H1 (cell line): ENCODE data around the gene RERGL. TPM values are rescaled to one million over a fixed set of nuclear protein-coding genes. Genes with fewer than 3 reads are reported as not detected.

Source experiments
- CTCF ChIA-PET: fragments of 300-600 bp; sonication (Branson Sonifier 250); formaldehyde crosslinking; loops from one replicate; lab custom pipeline; 2021; ENCODE audit not compliant: partially characterized antibody; lab: Charles Lee
- POLR2A ChIA-PET: fragments of 300-600 bp; sonication (Branson Sonifier 250); formaldehyde crosslinking; loops from one replicate; lab custom pipeline; 2021; ENCODE audit warnings: inconsistent platforms; ENCODE audit not compliant: partially characterized antibody; lab: Charles Lee
- DNase-seq, 2 experiments: peaks; one replicate each; pipeline versions ENCODE4 v3.0.0 to v3.0.0-alpha.2; 2010 to 2022; ENCODE audit warnings: low spot score in 2 of 2, low read depth in 1 of 2, mixed read lengths in 1 of 2
- FAIRE-seq: peaks from 2 replicates; lab custom pipeline; 2011; peaks lifted over from hg19 to GRCh38; lab: Jason Lieb, UNC
- H2AFZ ChIP-seq: 2 replicates; pipeline ENCODE4 v1.8.1; 2012; ENCODE audit warnings: low read length, inconsistent platforms
- H2AK5ac ChIP-seq: 2 replicates; pipeline ENCODE4 v1.6.1; 2013; ENCODE audit warnings: low read depth, low read length
- H2BK120ac ChIP-seq: replicated peaks from 2 replicates; pipeline ENCODE3; 2013; ENCODE audit warnings: low read depth, low read length, inconsistent platforms
- H2BK12ac ChIP-seq: 2 replicates; pipeline ENCODE4 v1.6.1; 2013; ENCODE audit warnings: low read depth, low read length
- H2BK15ac ChIP-seq: 2 replicates; pipeline ENCODE4 v1.6.1; 2013; ENCODE audit warnings: low read length
- H2BK20ac ChIP-seq: 2 replicates; pipeline ENCODE4 v1.6.1; 2013; ENCODE audit warnings: low read length
- H2BK5ac ChIP-seq: 2 replicates; pipeline ENCODE4 v1.6.1; 2013; ENCODE audit warnings: low read depth, low read length
- H3K14ac ChIP-seq: 2 replicates; pipeline ENCODE4 v1.6.1; 2013; ENCODE audit warnings: inconsistent platforms; ENCODE audit not compliant: insufficient read length
- H3K18ac ChIP-seq: 2 replicates; pipeline ENCODE4 v1.6.1; 2013; ENCODE audit warnings: low read length; ENCODE audit errors: extremely low read depth
- H3K23ac ChIP-seq: 2 replicates; pipeline ENCODE4 v1.6.1; 2013; ENCODE audit warnings: inconsistent platforms; ENCODE audit not compliant: insufficient read length
- H3K23me2 ChIP-seq: 2 replicates; pipeline ENCODE4 v1.6.1; 2013; ENCODE audit warnings: low read depth, low read length
- H3K27ac ChIP-seq: 2 replicates; pipeline ENCODE4 v1.6.1; 2011; ENCODE audit warnings: low read depth, low read length, inconsistent platforms
- H3K27me3 ChIP-seq, 4 experiments: replicated peaks in 1 of 4; 1 replicate in 1 of 4; 2 replicates in 3 of 4; pipeline versions ENCODE4 v1.6.1 to v1.8.1; 2011 to 2013; ENCODE audit warnings: low read length in 3 of 4, mild to moderate bottlenecking in 3 of 4, inconsistent platforms in 2 of 4, mixed read lengths in 2 of 4, moderate library complexity in 1 of 4; ENCODE audit not compliant: control insufficient read depth in 3 of 4, insufficient read depth in 3 of 4; ENCODE audit errors: extremely low read depth in 1 of 4
- H3K36me3 ChIP-seq, 4 experiments: 2 replicates each; pipeline versions ENCODE4 v1.6.1 to v1.8.1; 2011 to 2013; ENCODE audit warnings: mild to moderate bottlenecking in 4 of 4, low read length in 3 of 4, moderate library complexity in 2 of 4, control low read depth in 1 of 4, inconsistent platforms in 1 of 4; ENCODE audit not compliant: insufficient read depth in 4 of 4, control insufficient read depth in 2 of 4
- H3K4ac ChIP-seq: replicated peaks from 2 replicates; pipeline ENCODE3; 2013; ENCODE audit warnings: low read length, low read depth, mixed read lengths, inconsistent platforms; ENCODE audit not compliant: insufficient read length
- H3K4me1 ChIP-seq, 4 experiments: replicated peaks in 1 of 4; 1 replicate in 1 of 4; 2 replicates in 3 of 4; pipeline versions ENCODE4 v1.6.1 to v1.8.1; 2011 to 2013; ENCODE audit warnings: low read length in 3 of 4, inconsistent platforms in 2 of 4, mixed read lengths in 1 of 4; ENCODE audit not compliant: insufficient read depth in 4 of 4, control insufficient read depth in 3 of 4
- H3K4me2 ChIP-seq, 2 experiments: 2 replicates each; pipeline versions ENCODE4 v1.6.1 to v1.8.1; 2011 to 2013; ENCODE audit warnings: low read depth in 2 of 2, low read length in 2 of 2, control low read depth in 1 of 2, inconsistent platforms in 1 of 2, mild to moderate bottlenecking in 1 of 2; ENCODE audit not compliant: insufficient read depth in 1 of 2
- H3K4me3 ChIP-seq, 4 experiments: fragments of 200-600, 300-600 bp in 1 of 4; sonication (generic), shearing (Covaris generic), sonication (Bioruptor Twin) in 1 of 4; 2 replicates each; pipeline versions ENCODE4 v1.5.1 to v1.8.1; 2011 to 2016; ENCODE audit warnings: low read length in 4 of 4, low read depth in 3 of 4, control low read depth in 2 of 4, inconsistent platforms in 2 of 4, mild to moderate bottlenecking in 2 of 4, mixed read lengths in 1 of 4, moderate library complexity in 1 of 4; ENCODE audit not compliant: insufficient read depth in 2 of 4; ENCODE audit errors: extremely low read depth in 1 of 4
- H3K56ac ChIP-seq: replicated peaks from 2 replicates; pipeline ENCODE3; 2013; ENCODE audit warnings: low read depth, mild to moderate bottlenecking, mixed read lengths, low read length, inconsistent platforms; ENCODE audit not compliant: insufficient read length
- H3K79me1 ChIP-seq: 2 replicates; pipeline ENCODE4 v1.6.1; 2013; ENCODE audit warnings: low read depth, low read length, control low read depth
- H3K79me2 ChIP-seq, 2 experiments: 2 replicates each; pipeline versions ENCODE4 v1.6.1 to v1.8.1; 2012 to 2013; ENCODE audit warnings: low read length in 2 of 2, mild to moderate bottlenecking in 2 of 2, inconsistent platforms in 1 of 2; ENCODE audit not compliant: insufficient read depth in 2 of 2, control insufficient read depth in 1 of 2
- H3K9ac ChIP-seq, 4 experiments: replicated peaks in 1 of 4; 1 replicate in 1 of 4; 2 replicates in 3 of 4; pipeline versions ENCODE4 v1.6.1 to v1.8.1; 2011 to 2013; ENCODE audit warnings: low read depth in 3 of 4, low read length in 3 of 4, control low read depth in 2 of 4, mild to moderate bottlenecking in 2 of 4, moderate library complexity in 2 of 4, inconsistent platforms in 1 of 4; ENCODE audit errors: extremely low read depth in 1 of 4
- H3K9me3 ChIP-seq, 2 experiments: 2 replicates each; pipeline versions ENCODE4 v1.6.1 to v1.8.1; 2012 to 2013; ENCODE audit warnings: mild to moderate bottlenecking in 2 of 2, moderate library complexity in 2 of 2, control low read depth in 1 of 2, inconsistent platforms in 1 of 2, low read depth in 1 of 2, low read length in 1 of 2, mixed read lengths in 1 of 2; ENCODE audit not compliant: insufficient read depth in 2 of 2
- H4K20me1 ChIP-seq, 2 experiments: replicated peaks in 1 of 2; 2 replicates each; pipeline versions ENCODE3 to v1.8.1; 2011 to 2013; ENCODE audit warnings: inconsistent platforms in 2 of 2, low read length in 2 of 2, mild to moderate bottlenecking in 1 of 2; ENCODE audit not compliant: insufficient read depth in 2 of 2, control insufficient read depth in 1 of 2
- H4K5ac ChIP-seq: 2 replicates; pipeline ENCODE4 v1.6.1; 2013; ENCODE audit warnings: low read length, low read depth, mixed read lengths, inconsistent platforms; ENCODE audit not compliant: insufficient read length
- H4K8ac ChIP-seq: 2 replicates; pipeline ENCODE4 v1.8.0; 2013; ENCODE audit warnings: mild to moderate bottlenecking, moderate library complexity, low read length, inconsistent platforms; ENCODE audit not compliant: insufficient read depth; ENCODE audit errors: extremely low read depth
- H4K91ac ChIP-seq: replicated peaks from 2 replicates; pipeline ENCODE3; 2013; ENCODE audit warnings: low read length, mixed read lengths, inconsistent platforms; ENCODE audit not compliant: insufficient read length
- CHD1 ChIP-seq: IDR thresholded peaks from 2 replicates; pipeline ENCODE4 v1.6.1; 2012; ENCODE audit warnings: low read depth, low read length, improper control_type of control experiment
- RXRA ChIP-seq: IDR thresholded peaks from 2 replicates; pipeline ENCODE4 v1.6.1; 2011; ENCODE audit warnings: low read depth, mild to moderate bottlenecking, low read length, moderate library complexity; ENCODE audit not compliant: insufficient read depth
- TCF12 ChIP-seq: IDR thresholded peaks from 2 replicates; pipeline ENCODE4 v1.6.1; 2011; ENCODE audit warnings: low read depth, mild to moderate bottlenecking, low read length
- ZNF274 ChIP-seq: IDR thresholded peaks from 2 replicates; pipeline ENCODE4 v1.7.0; 2012; ENCODE audit warnings: low read length, borderline replicate concordance; ENCODE audit errors: extremely low read depth
- WGBS, 2 experiments: shearing (Covaris generic) in 1 of 2; methylation state at CpG; one replicate each; pipeline versions ENCODE4 v1.1.6 to v1.1.7; 2013 to 2015; ENCODE audit warnings: low lambda C conversion rate in 2 of 2, mixed read lengths in 2 of 2, inconsistent platforms in 1 of 2, low coverage in 1 of 2, missing lambda C conversion rate in 1 of 2; ENCODE audit not compliant: insufficient replicate concordance in 2 of 2, insufficient coverage in 1 of 2, insufficient read length in 1 of 2; ENCODE audit errors: extremely low coverage in 1 of 2, missing lambda C conversion rate in 1 of 2; 5-methylcytosine and 5-hydroxymethylcytosine counted together
- polyA plus RNA-seq, 7 experiments: library from polyadenylated mRNA; depleted of rRNA in 3 of 7; stranded (reverse) in 5 of 7; unstranded in 2 of 7; fragments of >200 nt in 5 of 7; fragments of 200-250 nt in 2 of 7; gene quantifications; 1 replicate in 5 of 7; 2 replicates in 1 of 7; 4 replicates in 1 of 7; pipeline versions ENCODE4 v1.2.1 to v1.2.3, GENCODE V29; 2011 to 2013; ENCODE audit warnings: missing spikeins in 2 of 7, mixed read lengths in 2 of 7
- total RNA-seq: library from RNA; stranded (reverse); fragmentation: NEBNext Ultra II Directional; extraction: Animal tissue kit (Norgen Biotek cat#: 25700); gene quantifications from 2 replicates; pipeline ENCODE4 v1.2.1, GENCODE V29; 2021

The RERGL gene
- total and polyA plus RNA-seq, 2 of the 8 experiments (the other 6 are each of a cell fraction or from before 2014, with no cell fraction given), result not detected

- Histone ChIP-seq H3K79me2 (no peaks in the 10 kb centered on the region), H4K8ac (no peak overlapping the region), H3K56ac (no peak overlapping the region), H2BK12ac (no peak overlapping the region), H2AFZ (no peak overlapping the region), H3K9me3 (no peaks in the 10 kb centered on the region), H3K27me3 (no peaks in the 10 kb centered on the region), H3K23ac (no peak overlapping the region), H3K27ac (no peak overlapping the region), H4K91ac (no peak overlapping the region), H3K14ac (no peak overlapping the region), H2AK5ac (no peak overlapping the region), H3K18ac (no peak overlapping the region), H4K5ac (no peak overlapping the region), H4K20me1 (no peaks in the 10 kb centered on the region), H3K9ac (no peak overlapping the region), H3K4me2 (no peak overlapping the region), H2BK5ac (no peak overlapping the region), H2BK15ac (no peak overlapping the region), H2BK20ac (no peak overlapping the region), H3K4me3 (no peak overlapping the region), H2BK120ac (no peak overlapping the region), H3K36me3 (no peaks in the 10 kb centered on the region), H3K4ac (no peak overlapping the region), H3K79me1 (no peaks in the 10 kb centered on the region), H3K4me1 (no peaks in the 10 kb centered on the region), H3K23me2 (no peaks in the 10 kb centered on the region)
- TF ChIP-seq CHD1, result no peak
- TF ChIP-seq TCF12, result no peak
- no peak for TF ChIP-seq ZNF274
- no peak for TF ChIP-seq RXRA
- WGBS, 2 experiments, result 89% methylated on average over 2 of the region's 2 CpGs; no CpG with 5 or more reads in 1 of the 2 experiments
- ChIA-PET POLR2A (no interaction called here), CTCF (no interaction called here)
- FAIRE-seq (no peak), DNase-seq (no peak)
These were observed 34.9 kb downstream of the RERGL start for GRCh38 chr12:18054925-18055619.
